Measurements from ENCODE around the gene PRKCA.

- TF ChIP-seq REST (IDR thresholded peaks at IDR 0.05; ENCODE audit: low read depth) (no peak), CEBPB (IDR thresholded peaks at IDR 0.05) (no peak), EP300 (IDR thresholded peaks at IDR 0.05; ENCODE audit: borderline replicate concordance) (peak; percentile 31; the same call in 1 of the 2 replicates), TAF1 (IDR thresholded peaks at IDR 0.05; ENCODE audit: low read depth) (no peak), TCF12 (IDR thresholded peaks at IDR 0.05; ENCODE audit: low read depth) (no peak), USF1 (IDR thresholded peaks at IDR 0.05) (no peak), RAD21 (IDR thresholded peaks at IDR 0.05; ENCODE audit: low read depth) (0 out of 2 replicates have a peak, but pooled peaks have one; percentile 4)
- TF ChIP-seq, protein P1, sequence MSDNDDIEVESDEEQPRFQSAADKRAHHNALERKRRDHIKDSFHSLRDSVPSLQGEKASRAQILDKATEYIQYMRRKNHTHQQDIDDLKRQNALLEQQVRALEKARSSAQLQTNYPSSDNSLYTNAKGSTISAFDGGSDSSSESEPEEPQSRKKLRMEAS (IDR thresholded peaks at IDR 0.05): no peak
These were observed 206.8 kb downstream of the PRKCA start for GRCh38 chr17:66508896-66509844.
